ENCODE results near the gene CCR2. TPM values are rescaled to one million over a fixed set of nuclear protein-coding genes. Genes with fewer than 3 reads are reported as not detected.

CCR2 gene
- polyA plus RNA-seq, 1 of the 3 experiments (the other 2 are of a cell fraction), result not detected

DNA sequence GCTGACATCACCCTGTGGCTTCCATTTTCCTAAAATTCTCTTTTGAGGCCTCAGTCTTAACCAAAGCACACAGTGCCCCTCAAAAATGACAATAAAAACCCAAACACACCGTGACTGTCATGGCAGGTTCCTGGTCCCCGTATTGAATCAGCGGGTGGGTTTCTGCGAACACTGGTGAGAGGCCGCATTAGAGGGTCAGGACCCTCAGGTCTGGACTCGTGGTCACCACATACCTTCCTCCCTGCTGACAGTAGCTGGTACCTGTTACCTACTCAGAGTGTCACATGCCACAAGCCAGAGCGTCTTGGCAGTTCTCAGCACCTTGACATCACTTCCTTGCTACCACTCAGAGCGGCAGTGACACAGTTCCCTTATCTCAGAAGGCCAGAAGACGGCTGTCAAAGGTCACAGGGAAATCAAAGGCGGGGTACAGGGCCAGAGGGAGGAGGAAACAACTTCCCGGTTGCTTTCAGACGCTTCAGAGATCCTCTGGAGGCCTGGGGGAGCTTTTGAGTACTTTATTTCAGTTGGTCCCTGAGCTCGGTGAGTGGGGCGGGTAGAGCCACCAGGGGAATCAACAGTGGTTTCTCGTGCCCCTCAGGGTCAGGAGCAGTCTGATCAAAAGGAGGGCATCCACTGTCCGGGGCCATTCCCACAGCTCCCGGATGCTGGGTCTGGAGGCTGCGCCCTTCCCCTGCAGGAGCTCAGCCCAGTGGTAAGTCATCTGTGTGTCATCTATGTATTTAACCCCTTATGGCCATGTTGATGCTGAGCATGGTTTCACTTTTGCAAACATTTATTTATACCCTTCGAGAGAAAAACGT is 53.1 kb downstream of the CCR2 start, which contains the start of the genes CCR5AS and CCRL2:
Gene CCR5AS, minus strand, starts transcription at position 279 of the 824 bp plus-strand sequence.
Gene CCRL2, plus strand, starts transcription at position 472 of the 824 bp plus-strand sequence. CDS start 821 bp downstream, outside the sequence.
- Histone ChIP-seq H3K9me3 (no peaks in the 10 kb centered on the region), H3K27me3 (ENCODE audit: insufficient read depth) (no peaks in the 10 kb centered on the region; the same call in 1 of the 2 replicates), H3K4me3 (ENCODE audit: low read depth in 2 of 2, low read length in 1 of 2) (no peak within 1 kb of the TSS), H3K36me3 (replicated peaks in 1 of 2; ENCODE audit: control insufficient read depth in 1 of 2, insufficient read depth in 2 of 2, low read length in 1 of 2) (no peaks in the 10 kb centered on the region), H3K9me2 (no peaks in the 10 kb centered on the region; the same call in 1 of the 2 replicates), H4K20me1 (ENCODE audit: insufficient read depth) (no peaks in the 10 kb centered on the region), H2AFZ (ENCODE audit: low read depth) (peak within 1 kb of the TSS; percentile 65), H3K4me1 (ENCODE audit: control insufficient read depth in 1 of 2, insufficient read depth in 2 of 2, low read depth in 1 of 2, low read length in 1 of 2) (no peaks in the 10 kb centered on the region), H3K4me2 (peak within 1 kb of the TSS; percentile 37), H3K9ac (no peak within 1 kb of the TSS), H3K27ac (ENCODE audit: low read depth in 2 of 2, low read length in 1 of 2) (no peak within 1 kb of the TSS), H3F3A (replicated peaks; ENCODE audit: insufficient read depth) (no peaks in the 10 kb centered on the region), H3K79me2 (ENCODE audit: insufficient read depth) (no peaks in the 10 kb centered on the region)
- no peak for DNase-seq
- POLR2A ChIA-PET, result no interaction called here
- 21% methylated on average over 17 of the region's 20 CpGs for WGBS (ENCODE audit: low lambda C conversion rate)
- TF ChIP-seq YY1 (IDR thresholded peaks at IDR 0.05; ENCODE audit: low read depth), result no peak
- no peak for TF ChIP-seq GABPA (IDR thresholded peaks at IDR 0.05; ENCODE audit: low read depth)
- TF ChIP-seq, protein P1, sequence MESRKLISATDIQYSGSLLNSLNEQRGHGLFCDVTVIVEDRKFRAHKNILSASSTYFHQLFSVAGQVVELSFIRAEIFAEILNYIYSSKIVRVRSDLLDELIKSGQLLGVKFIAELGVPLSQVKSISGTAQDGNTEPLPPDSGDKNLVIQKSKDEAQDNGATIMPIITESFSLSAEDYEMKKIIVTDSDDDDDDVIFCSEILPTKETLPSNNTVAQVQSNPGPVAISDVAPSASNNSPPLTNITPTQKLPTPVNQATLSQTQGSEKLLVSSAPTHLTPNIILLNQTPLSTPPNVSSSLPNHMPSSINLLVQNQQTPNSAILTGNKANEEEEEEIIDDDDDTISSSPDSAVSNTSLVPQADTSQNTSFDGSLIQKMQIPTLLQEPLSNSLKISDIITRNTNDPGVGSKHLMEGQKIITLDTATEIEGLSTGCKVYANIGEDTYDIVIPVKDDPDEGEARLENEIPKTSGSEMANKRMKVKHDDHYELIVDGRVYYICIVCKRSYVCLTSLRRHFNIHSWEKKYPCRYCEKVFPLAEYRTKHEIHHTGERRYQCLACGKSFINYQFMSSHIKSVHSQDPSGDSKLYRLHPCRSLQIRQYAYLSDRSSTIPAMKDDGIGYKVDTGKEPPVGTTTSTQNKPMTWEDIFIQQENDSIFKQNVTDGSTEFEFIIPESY (IDR thresholded peaks at IDR 0.05; ENCODE audit: borderline replicate concordance, low read depth), result no peak
- no peak for TF ChIP-seq TEAD4 (IDR thresholded peaks at IDR 0.05; ENCODE audit: borderline replicate concordance, insufficient read depth)
- TF ChIP-seq, protein P2, sequence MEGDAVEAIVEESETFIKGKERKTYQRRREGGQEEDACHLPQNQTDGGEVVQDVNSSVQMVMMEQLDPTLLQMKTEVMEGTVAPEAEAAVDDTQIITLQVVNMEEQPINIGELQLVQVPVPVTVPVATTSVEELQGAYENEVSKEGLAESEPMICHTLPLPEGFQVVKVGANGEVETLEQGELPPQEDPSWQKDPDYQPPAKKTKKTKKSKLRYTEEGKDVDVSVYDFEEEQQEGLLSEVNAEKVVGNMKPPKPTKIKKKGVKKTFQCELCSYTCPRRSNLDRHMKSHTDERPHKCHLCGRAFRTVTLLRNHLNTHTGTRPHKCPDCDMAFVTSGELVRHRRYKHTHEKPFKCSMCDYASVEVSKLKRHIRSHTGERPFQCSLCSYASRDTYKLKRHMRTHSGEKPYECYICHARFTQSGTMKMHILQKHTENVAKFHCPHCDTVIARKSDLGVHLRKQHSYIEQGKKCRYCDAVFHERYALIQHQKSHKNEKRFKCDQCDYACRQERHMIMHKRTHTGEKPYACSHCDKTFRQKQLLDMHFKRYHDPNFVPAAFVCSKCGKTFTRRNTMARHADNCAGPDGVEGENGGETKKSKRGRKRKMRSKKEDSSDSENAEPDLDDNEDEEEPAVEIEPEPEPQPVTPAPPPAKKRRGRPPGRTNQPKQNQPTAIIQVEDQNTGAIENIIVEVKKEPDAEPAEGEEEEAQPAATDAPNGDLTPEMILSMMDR (IDR thresholded peaks at IDR 0.05), result no peak
- CTCF ChIA-PET, result interaction anchor here (1.1 to 1.8 kb wide), 4 partner anchors 29 to 81 kb away, joined by 3 to 5 read pairs (median 4); partner anchors contain the start of gene CCR5

DNA sequence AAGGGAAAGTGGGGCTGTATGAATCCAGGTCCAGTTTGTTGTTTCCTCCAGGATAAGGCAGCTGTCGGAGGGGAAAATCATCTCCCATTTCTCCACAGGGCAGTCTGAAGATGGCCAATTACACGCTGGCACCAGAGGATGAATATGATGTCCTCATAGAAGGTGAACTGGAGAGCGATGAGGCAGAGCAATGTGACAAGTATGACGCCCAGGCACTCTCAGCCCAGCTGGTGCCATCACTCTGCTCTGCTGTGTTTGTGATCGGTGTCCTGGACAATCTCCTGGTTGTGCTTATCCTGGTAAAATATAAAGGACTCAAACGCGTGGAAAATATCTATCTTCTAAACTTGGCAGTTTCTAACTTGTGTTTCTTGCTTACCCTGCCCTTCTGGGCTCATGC is 54.1 kb downstream of the CCR2 start:
- H3K4me1 ChIP-seq (ENCODE audit: control insufficient read depth in 1 of 2, insufficient read depth in 2 of 2, low read depth in 1 of 2, low read length in 1 of 2), result no peaks in the 10 kb centered on the region
- DNase-seq, result no peak
- no peaks in the 10 kb centered on the region for H3K36me3 ChIP-seq (replicated peaks in 1 of 2; ENCODE audit: control insufficient read depth in 1 of 2, insufficient read depth in 2 of 2, low read length in 1 of 2)
- no peaks in the 10 kb centered on the region for H3K79me2 ChIP-seq (ENCODE audit: insufficient read depth)
- TF ChIP-seq ELF1 (IDR thresholded peaks at IDR 0.05), result no peak
- H2AFZ ChIP-seq (ENCODE audit: low read depth), result 0 out of 2 replicates have a peak overlapping the region, but pooled peaks have one; percentile 26
- H3K4me3 ChIP-seq (ENCODE audit: low read depth in 2 of 2, low read length in 1 of 2), result no peak overlapping the region
- 40% methylated on average over 7 of the region's 7 CpGs for WGBS (ENCODE audit: low lambda C conversion rate)
- H4K20me1 ChIP-seq (ENCODE audit: insufficient read depth), result no peaks in the 10 kb centered on the region
- no peak overlapping the region for H3K9ac ChIP-seq
- peak overlapping the region; percentile 37; the same call in 1 of the 2 replicates for H3K4me2 ChIP-seq
- H3K9me2 ChIP-seq, result no peaks in the 10 kb centered on the region
- H3F3A ChIP-seq (replicated peaks; ENCODE audit: insufficient read depth), result no peaks in the 10 kb centered on the region
- no peak overlapping the region for H3K27ac ChIP-seq (ENCODE audit: low read depth in 2 of 2, low read length in 1 of 2)
- ChIA-PET CTCF (interaction anchor here (1.4 to 1.8 kb wide), 2 partner anchors 30 to 42 kb away, joined by 4 to 5 read pairs; no protein-coding TSS in a partner anchor), POLR2A (no interaction called here)
- no peaks in the 10 kb centered on the region for H3K9me3 ChIP-seq
- H3K27me3 ChIP-seq (ENCODE audit: insufficient read depth), result no peaks in the 10 kb centered on the region; the same call in 1 of the 2 replicates
